Activated naive CD4-positive, alpha-beta T cell treated with anti-CD3 and anti-CD28 coated beads, Interleukin-2, amount 50 U/mL, for 72 hours (primary cell): Measurements from ENCODE around the gene ERBB4. TPM values are rescaled to one million over a fixed set of nuclear protein-coding genes. Genes with fewer than 3 reads are reported as not detected.
A peak's percentile ranks its signal among the peaks of the same experiment; 100 is the strongest.

Experiments used
- ATAC-seq, 2 donors: fragments of 150-1000 bp; cut with Tn5 transposase; 2 replicates each; pipeline ENCODE4 v1.10.0; 2021; ENCODE audit warnings: mild to moderate bottlenecking in 2 of 2, moderate library complexity in 2 of 2
- DNase-seq, 2 donors: peaks; one replicate each; pipeline ENCODE4 v3.0.0; 2021 to 2022; ENCODE audit warnings: low spot score in 2 of 2
- H3K27ac Mint-ChIP-seq, 2 donors: one replicate each; pipeline ENCODE4 v1.8.0; 2022; ENCODE audit warnings: mild to moderate bottlenecking in 2 of 2, mixed read lengths in 2 of 2
- H3K36me3 Mint-ChIP-seq, 2 donors: one replicate each; pipeline ENCODE4 v1.8.0; 2022; ENCODE audit warnings: mixed read lengths in 2 of 2
- H3K9me3 Mint-ChIP-seq, 2 donors: one replicate each; pipeline ENCODE4 v1.8.0; 2022; ENCODE audit warnings: mixed read lengths in 2 of 2
- total RNA-seq, 2 donors: library from RNA; stranded (reverse); gene quantifications; one replicate each; pipeline ENCODE4 v1.2.3, GENCODE V29; 2022

ERBB4 gene
- not detected for total RNA-seq

DNA sequence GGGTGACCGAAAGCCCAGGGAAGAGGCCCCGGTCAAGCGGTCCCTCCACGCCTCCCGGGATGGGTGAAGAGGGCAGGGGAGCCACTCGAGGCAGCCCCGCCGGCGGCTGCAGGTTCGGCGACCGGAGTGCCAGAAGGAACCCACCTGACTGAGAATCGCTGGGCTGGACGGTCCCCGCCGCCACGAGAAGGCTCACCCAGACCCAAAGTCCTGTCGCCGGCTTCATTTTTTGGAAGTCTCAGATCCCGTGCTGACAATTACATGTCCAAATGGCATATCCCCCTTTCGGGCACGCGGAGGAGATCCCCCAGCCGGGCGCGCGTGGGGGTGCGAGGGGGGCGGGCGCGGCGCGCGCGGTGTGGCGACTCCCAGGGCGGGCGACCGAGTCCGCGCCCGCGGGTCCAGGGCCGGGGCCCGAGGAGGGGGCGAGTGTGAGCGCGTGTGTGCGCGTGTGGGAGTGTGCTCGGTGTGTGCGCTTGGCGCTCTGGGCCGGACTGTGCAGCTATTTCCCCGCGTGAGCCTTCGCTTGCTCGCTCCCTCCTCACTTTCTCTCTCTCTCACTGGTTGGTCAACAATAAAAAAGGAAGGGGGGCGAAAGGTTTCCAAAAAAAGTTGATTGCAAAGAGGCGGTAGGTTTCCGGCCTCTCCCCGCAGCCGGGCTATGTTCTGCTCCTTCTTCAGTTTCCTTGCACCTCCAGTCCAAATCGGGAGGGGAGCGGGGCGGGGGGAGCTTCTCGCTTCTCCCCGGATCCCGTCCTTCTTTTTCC lies at the start of gene ERBB4:
Gene ERBB4 (minus strand): TSS at position 498 of the 767 bp plus-strand sequence. CDS start 272 bp downstream, at position 226.
- H3K9me3 Mint-ChIP-seq, result peaks cover 3% of the 10 kb centered on the region in 2 donors
- H3K27ac Mint-ChIP-seq, result no peak within 1 kb of the TSS
- ATAC-seq (no peak), DNase-seq (peak in 1 of 2 donors; percentile 2)
- peaks cover 13 to 17% of the 10 kb centered on the region in 2 donors for H3K36me3 Mint-ChIP-seq

DNA sequence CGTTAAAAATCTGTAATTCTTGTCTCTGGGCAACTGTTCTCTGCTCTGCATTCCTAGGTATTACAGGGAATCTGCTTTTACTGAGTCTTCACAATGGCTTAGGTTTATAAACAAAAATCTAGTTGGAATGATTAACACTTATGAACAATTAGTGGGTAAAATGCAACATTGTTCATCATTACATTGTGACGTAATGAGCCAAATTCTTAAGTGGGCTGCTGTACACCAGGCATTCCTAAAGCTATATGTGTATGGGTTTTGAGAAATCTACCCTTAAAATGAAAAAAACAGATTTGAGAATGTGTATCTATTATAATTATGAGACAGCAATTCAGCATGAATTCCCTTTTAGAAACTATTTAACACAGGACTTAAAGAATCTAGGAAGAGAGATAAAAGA lies 41.5 kb upstream of the ERBB4 start:
- peaks cover 12% of the 10 kb centered on the region in 2 donors for H3K9me3 Mint-ChIP-seq
- DNase-seq, result no peak
- ATAC-seq, result no peak
- H3K27ac Mint-ChIP-seq, result no peak overlapping the region
- peaks cover 0 to 5% of the 10 kb centered on the region in 2 donors for H3K36me3 Mint-ChIP-seq

DNA sequence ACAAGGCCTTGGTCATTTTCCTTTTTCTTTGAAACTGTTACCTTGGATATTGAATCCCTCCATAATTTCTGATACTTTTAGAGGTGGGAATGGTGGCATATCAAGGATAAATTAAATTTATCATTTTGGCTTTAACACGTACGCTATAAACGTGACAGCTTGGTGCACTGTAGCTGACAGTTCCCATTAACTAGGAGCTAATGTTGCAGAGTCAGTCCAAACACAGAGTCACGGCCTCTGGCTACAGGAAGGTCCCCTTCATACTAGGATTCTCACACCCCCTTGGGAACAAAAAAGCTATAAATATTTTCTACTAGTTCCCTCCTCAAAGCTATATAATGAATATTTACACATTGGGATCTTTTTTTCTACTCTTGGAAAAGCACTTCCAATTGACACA lies 17.7 kb upstream of the ERBB4 start:
- Mint-ChIP-seq H3K9me3 (peaks cover 0 to 3% of the 10 kb centered on the region in 2 donors), H3K27ac (no peak overlapping the region), H3K36me3 (no peaks in the 10 kb centered on the region)
- DNase-seq (no peak), ATAC-seq (no peak)

DNA sequence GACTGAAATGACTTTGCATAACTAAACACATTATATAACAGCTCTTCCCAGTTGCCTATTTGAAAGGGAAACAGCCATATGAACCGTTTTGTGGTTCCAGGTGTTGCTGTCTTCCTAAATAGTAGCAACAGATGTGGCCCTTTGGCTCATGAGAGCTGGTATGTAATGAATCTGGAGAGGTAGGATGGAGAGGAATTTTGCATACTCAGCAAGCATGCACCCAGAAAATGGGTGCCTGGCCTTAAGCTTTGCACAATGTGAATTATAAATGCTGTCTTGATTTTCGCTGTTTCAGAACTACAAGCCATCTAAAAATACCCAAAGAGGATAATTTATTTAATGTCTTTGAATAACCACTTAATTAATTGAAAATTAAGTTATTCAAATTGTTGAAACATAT lies 15.6 kb upstream of the ERBB4 start:
- DNase-seq (no peak), ATAC-seq (no peak)
- Mint-ChIP-seq H3K27ac (no peak overlapping the region), H3K9me3 (peaks cover 0 to 3% of the 10 kb centered on the region in 2 donors), H3K36me3 (no peaks in the 10 kb centered on the region)

DNA sequence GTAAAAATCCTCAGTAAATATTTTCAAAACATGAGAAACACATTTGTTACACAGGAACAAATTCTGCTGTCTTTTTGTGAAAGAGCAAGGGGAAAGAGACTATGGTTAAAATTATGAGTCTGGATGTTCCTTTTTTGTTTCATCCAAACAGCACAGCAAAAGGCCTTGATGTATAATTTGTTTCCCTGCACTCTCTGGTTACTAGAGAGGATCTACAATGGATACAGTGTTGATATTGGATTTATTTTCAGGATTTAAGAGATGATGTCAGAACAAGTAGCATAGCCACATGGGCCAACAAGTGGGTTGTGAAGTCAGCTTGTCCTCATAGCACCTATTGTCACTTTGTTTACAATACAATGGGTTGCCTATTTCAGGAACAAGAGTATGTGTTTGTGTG lies 11.3 kb upstream of the ERBB4 start:
- Mint-ChIP-seq H3K36me3 (no peaks in the 10 kb centered on the region), H3K9me3 (peaks cover 0 to 3% of the 10 kb centered on the region in 2 donors), H3K27ac (no peak overlapping the region)
- DNase-seq (no peak), ATAC-seq (no peak)

DNA sequence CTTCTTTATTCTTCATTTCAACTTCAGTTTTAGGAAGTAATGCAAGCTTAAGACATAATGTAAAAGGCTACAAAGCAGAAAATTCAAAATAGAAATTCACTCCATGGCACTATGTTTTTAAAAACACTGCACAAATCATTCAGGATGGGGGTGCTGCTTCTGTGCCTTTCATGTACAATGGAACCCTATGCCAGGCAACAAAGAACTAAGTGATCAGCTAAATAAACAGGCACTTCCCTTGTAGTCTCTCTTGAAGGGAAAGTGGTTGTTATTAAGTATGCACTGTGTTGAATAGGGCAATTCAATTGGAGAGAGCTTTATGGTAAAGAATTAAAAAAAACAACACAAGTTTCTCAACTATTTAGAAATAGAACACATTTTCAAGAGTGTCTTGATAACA lies 10.9 kb upstream of the ERBB4 start:
- DNase-seq (no peak), ATAC-seq (no peak)
- H3K36me3 Mint-ChIP-seq, result no peaks in the 10 kb centered on the region
- no peaks in the 10 kb centered on the region for H3K9me3 Mint-ChIP-seq
- no peak overlapping the region for H3K27ac Mint-ChIP-seq

DNA sequence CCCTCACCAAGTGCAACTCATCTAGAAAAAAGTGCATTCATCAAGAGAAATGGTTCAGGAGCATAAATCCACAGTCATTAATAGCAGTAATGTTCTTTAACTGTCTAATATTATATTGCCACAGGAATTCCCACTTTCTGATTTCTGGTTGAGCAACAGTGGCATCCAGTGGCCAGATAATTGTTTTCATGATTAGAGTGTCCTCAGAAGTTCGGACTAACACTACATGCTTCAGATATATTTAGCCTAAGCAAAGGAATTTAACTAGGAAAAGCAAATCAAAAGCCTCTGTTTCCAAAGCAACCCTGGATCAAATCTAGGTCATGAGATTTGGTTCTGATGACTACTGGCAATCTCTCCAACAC lies 9.8 kb upstream of the ERBB4 start:
- DNase-seq, result no peak
- Mint-ChIP-seq H3K27ac (no peak overlapping the region), H3K36me3 (peaks cover 0 to under 1% of the 10 kb centered on the region in 2 donors), H3K9me3 (no peaks in the 10 kb centered on the region)
- no peak for ATAC-seq

DNA sequence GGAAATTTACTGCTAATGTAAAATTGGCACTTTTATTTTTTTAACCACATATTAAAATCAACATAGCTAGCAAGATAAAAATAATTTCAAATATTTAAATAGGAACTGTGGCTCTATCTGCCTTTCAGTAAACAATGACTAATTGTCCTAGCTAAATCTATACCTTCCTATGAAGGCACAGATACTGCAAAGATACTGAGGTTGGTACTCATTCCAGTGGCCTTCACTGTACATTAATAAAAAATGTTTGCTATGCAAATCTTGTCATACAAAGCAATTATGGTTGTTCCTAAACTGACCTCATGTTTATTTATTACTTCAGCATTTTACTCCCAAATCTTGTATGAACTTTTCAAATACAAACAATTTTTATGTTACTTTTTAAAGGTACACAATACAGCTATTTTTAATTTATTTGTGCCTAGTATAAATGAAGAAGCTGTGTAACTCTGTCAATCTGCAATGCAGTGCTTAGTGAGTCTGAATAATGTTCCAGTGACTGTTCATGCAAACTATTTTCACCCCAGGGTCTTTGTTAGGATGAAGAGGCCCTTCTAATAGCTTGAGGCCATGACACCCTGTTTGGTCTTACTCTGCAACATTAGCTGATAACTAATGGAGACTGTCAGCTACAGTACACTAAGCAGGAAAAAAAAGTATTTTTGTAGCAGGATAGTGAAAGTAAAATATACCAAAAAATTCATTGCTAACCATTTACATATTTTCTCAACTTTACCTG lies 9.3 kb upstream of the ERBB4 start:
- no peak overlapping the region for H3K27ac Mint-ChIP-seq
- peaks cover 0 to 4% of the 10 kb centered on the region in 2 donors for H3K36me3 Mint-ChIP-seq
- ATAC-seq (no peak), DNase-seq (no peak)
- no peaks in the 10 kb centered on the region for H3K9me3 Mint-ChIP-seq

DNA sequence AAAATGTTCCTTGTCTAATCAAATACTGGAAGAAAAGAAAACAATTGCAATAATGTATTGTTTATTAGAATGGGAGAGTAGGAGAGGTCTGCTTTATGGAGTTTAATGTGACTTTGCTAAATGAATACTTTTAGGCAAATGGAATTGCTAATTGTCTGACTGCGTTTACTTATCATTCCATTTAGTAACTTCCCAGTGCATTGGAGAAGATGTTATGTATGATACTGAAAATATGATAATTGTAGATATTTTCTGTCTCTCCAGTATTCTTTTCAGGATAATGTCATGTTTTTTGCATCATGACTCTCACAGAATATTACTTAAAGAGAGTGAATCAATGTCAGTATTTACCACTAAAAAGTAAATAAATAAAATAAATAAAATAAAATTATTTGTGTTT lies 8.1 kb upstream of the ERBB4 start:
- no peak for DNase-seq
- no peak overlapping the region for H3K27ac Mint-ChIP-seq
- H3K36me3 Mint-ChIP-seq, result peaks cover 0 to 4% of the 10 kb centered on the region in 2 donors
- no peaks in the 10 kb centered on the region for H3K9me3 Mint-ChIP-seq
- no peak for ATAC-seq

DNA sequence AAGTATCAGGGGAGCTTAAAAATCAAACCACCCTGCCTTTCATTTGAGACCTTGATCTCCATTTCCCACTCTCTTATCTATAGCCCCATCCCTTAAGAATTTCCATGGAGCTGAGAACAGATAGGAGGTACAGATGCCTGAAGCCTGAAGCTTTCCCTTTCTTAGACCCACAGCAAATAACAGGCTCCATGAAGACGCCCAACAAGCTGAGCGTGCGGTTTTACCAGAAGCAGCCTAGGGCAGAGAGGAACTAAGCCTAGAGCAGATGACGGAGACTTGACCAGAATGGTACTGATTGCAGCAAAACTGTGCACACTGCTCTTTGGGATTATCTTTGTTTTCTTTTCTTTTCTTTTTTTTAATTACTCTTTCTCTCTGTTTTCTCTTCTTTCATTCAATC lies 1.7 kb upstream of the ERBB4 start:
- H3K36me3 Mint-ChIP-seq, result peaks cover 13 to 17% of the 10 kb centered on the region in 2 donors
- H3K9me3 Mint-ChIP-seq, result peaks cover 3% of the 10 kb centered on the region in 2 donors
- H3K27ac Mint-ChIP-seq, result no peak overlapping the region
- DNase-seq (no peak), ATAC-seq (no peak)

DNA sequence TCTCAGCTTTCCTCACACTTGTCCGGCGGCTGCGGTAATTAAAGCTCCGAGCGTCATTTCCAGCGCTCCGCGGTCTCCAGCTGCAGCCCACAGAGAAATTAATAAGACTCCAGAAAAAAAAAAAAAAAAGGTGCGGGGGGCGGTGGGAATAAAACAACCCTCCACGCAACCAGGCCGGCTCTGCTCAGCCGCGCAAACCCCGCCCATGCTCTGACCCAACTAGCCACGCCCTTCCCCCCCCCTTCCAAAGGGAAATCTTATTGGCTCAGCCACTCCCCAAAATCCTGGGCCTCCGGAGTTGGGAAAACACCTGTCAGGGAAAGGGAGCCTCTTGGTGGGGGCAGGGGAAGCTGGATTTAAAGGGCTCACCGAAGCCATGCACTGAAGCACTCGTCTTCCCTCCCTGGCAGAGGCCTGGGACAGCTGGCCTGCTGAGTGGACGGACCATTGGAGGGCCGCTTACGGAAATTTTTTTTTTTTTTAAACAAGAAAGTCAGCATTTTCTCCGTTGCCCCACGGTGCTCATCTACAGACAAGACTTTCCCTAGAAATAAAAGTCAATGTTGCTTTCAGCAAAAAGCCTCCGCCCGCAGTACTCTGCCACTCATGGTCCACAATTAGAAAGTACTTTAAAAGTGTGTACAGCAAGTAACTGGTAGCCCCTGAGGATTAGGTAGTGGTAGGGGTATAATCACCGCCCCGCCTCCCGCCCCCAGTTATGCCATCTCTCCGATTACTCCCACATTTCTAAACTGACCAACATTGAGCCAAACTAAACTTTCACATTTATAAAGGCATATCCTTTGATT lies 674 bp upstream of the ERBB4 start:
- DNase-seq, result no peak
- Mint-ChIP-seq H3K27ac (no peak overlapping the region), H3K9me3 (peaks cover 3% of the 10 kb centered on the region in 2 donors), H3K36me3 (peaks cover 13 to 17% of the 10 kb centered on the region in 2 donors)
- ATAC-seq, result no peak

DNA sequence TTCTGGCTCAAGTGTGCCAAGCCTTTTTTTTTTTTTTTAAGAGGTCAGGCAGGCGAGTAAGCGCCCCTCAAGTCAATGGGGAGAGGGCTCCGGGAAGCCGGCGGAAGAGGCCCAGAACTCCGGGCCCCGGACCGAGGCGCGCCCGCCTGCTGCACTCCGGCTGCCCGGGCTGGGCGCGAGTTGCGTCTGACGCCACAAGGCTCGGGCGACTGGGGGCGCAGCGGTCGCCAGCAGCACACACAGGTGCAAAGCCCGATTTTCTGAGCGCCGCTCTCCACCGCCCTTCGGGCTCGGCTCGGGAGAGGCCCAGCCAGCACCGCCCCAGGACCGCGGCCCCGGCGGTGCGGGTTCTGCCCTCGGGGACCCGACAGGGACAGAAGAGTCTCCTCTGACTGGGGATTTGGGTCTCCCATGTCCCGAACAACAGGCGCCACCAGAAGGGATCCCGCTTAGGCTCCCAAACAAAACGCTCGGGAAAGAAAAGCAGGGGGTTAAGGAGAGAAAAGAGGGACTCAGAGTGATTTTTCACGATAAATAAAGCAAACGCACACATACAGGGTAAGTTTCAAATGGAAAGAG lies 787 bp downstream of the ERBB4 start:
- Mint-ChIP-seq H3K36me3 (peaks cover 13% of the 10 kb centered on the region in 2 donors), H3K9me3 (peaks cover 3% of the 10 kb centered on the region in 2 donors), H3K27ac (no peak overlapping the region)
- ATAC-seq, result peak in 1 of 2 donors; percentile 44
- DNase-seq, result peak in 1 of 2 donors; percentile 3

DNA sequence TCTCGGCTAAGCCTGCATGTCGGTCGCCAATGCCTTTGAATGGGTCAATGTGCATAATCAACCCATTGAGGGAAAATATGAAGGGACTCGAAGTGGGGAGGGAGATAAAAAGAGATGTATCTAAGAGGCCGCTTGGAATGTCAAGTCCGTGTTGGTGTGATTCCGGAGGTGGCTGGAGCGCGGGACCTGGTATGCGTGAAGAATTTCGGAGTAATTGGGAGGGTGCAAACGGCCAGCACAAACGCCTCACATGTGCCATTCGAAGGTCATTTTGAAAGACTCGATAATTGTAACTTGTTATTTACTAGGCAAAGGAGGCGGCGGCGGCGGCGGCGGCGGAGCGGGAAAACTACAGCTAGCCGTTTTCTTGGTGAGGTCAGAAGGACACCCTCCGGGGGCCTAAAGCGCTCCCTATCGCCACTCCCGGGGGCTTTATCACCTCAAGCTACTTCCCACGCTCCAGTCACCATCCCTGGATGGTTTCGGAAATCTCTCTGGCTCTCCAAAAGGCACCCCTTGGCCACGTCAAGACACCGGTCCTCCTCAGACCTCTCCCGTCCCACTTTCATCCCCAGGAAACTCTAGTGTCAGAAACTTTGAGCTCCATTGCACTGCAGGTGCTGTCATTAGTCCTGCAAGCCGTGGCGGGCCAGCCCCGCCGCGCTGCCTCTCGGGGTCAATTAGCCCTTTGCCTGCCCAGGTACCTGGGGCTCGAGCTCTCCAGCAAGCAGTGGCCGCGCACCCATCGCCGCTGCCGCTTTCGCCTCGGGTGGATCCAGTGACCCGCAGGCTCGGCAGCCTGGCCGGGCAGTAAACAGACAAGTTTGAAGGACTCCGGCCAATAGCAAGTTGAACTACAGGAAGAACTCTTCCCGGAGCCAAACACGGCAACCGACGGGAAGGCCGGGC lies 1.5 kb downstream of the ERBB4 start:
- Mint-ChIP-seq H3K27ac (no peak overlapping the region), H3K36me3 (peaks cover 13% of the 10 kb centered on the region in 2 donors), H3K9me3 (peaks cover 3% of the 10 kb centered on the region in 2 donors)
- peak in 1 of 2 donors; percentile 3 for DNase-seq
- ATAC-seq, result no peak

DNA sequence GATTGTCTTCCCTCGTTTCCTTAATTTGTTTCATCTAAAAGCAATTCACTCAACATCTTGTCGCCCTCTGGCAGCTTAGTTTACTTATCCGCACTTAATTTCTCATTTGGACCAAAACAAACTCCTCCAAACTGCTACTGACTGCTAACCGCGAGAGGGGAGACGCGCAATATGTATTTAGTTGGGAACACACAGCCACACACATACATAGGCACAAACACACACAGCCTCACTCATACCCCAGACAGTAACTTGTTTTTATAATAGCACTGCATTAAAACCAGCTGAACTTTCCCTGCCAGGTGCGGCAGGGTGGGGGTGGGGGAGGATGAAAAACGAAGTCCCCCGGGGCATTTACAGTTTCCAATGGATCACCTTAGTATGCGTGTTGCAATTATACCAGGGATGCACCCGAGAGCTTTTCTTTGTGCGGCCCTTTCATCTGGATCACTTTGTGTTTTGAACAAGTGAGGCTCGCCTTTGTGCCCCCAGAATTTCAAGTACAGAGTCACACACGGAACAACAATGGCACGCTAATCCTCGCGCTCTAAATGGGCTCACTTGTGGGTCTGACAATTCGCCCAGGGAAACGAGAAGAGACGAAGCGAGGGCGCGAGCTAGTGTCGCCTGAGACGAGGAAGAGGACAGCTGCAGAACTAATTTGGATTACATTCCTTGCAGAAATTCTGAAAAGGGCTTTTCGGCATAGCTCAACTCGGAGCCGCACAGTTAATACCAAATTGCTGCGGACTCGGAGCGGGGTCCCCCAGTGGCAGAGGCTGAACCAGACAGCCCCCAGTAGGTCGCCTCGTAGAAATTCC lies 2.4 kb downstream of the ERBB4 start:
- ATAC-seq, result no peak
- H3K27ac Mint-ChIP-seq, result peak overlapping the region in 1 of 2 donors; percentile 24
- DNase-seq, result no peak
- H3K9me3 Mint-ChIP-seq, result peaks cover 3% of the 10 kb centered on the region in 2 donors
- peaks cover 13% of the 10 kb centered on the region in 2 donors for H3K36me3 Mint-ChIP-seq

DNA sequence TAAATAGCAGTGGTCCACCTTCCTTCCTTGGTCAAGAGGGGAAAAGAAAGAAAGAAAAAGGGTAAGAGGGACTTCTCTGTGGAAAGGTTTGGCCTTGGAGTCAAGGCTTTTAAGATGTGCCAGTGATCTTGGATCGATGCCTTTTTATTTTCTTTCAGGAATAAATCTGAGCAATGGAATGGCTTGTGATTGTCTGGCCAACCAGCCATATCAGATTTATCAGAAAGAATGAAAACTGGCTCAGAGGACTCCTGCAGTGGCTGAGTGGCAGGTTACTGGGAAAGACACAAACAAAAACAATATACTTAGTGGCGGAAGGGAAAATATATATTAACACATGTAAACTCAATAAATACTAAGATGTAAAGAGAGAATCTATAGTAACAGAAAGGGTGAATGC lies 4.3 kb downstream of the ERBB4 start:
- no peak overlapping the region for H3K27ac Mint-ChIP-seq
- no peak for ATAC-seq
- H3K36me3 Mint-ChIP-seq, result peaks cover 7 to 8% of the 10 kb centered on the region in 2 donors
- DNase-seq, result no peak
- H3K9me3 Mint-ChIP-seq, result no peaks in the 10 kb centered on the region
